Mesothelial cell of epicardium (in vitro differentiated cells): ENCODE measurements around the gene DMRT1. TPM values are rescaled to one million over a fixed set of nuclear protein-coding genes. Genes with fewer than 3 reads are reported as not detected.
"Not testable (repeated sequence)": the region's sequence is repeated elsewhere in the genome, so short reads cannot be mapped to it uniquely, and the experiment has no call there.

ENCODE experiments used
- DNase-seq, 2 experiments: peaks; one replicate each; pipeline ENCODE4 v3.0.0; 2021; ENCODE audit warnings: low spot score in 2 of 2; ENCODE audit not compliant: unreplicated experiment in 2 of 2
- H3K27ac Mint-ChIP-seq: 2 replicates; pipeline ENCODE4 v1.8.0; 2021; ENCODE audit warnings: mixed read lengths
- H3K27me3 Mint-ChIP-seq: 2 replicates; pipeline ENCODE4 v1.8.0; 2021; ENCODE audit warnings: low read depth, mixed read lengths
- H3K36me3 Mint-ChIP-seq: 2 replicates; pipeline ENCODE4 v1.8.0; 2021; ENCODE audit warnings: mixed read lengths
- H3K4me1 Mint-ChIP-seq: 2 replicates; pipeline ENCODE4 v1.8.0; 2021; ENCODE audit warnings: mixed read lengths
- H3K4me3 Mint-ChIP-seq: 2 replicates; pipeline ENCODE4 v1.8.0; 2021; ENCODE audit warnings: mild to moderate bottlenecking, moderate library complexity, mixed read lengths
- H3K9me3 Mint-ChIP-seq: 2 replicates; pipeline ENCODE4 v1.8.0; 2021; ENCODE audit warnings: mixed read lengths
- CTCF ChIP-seq: fragments of 200-600 bp; sonication (generic); IDR thresholded peaks from one replicate; pipeline ENCODE4 v1.5.0; 2021; ENCODE audit warnings: antibody characterized with exemption; ENCODE audit not compliant: unreplicated experiment
- total RNA-seq: library from RNA; stranded (reverse); gene quantifications from 3 replicates; pipeline ENCODE4 v1.2.1, GENCODE V29; 2021

The DMRT1 gene
- total RNA-seq, 1 donor from 2014 or later, result not detected

GRCh38 chr9:912776-913175, 71.3 kb downstream of the DMRT1 start:
- Mint-ChIP-seq H3K4me1 (peaks cover 7% of the 10 kb centered on the region), H3K27me3 (peaks cover 45% of the 10 kb centered on the region), H3K4me3 (no peak overlapping the region), H3K27ac (no peak overlapping the region), H3K9me3 (no peaks in the 10 kb centered on the region), H3K36me3 (no peaks in the 10 kb centered on the region)
- no peak for DNase-seq
- no peak for TF ChIP-seq CTCF

- DNase-seq, H3K4me3 Mint-ChIP-seq, H3K4me1 Mint-ChIP-seq, H3K36me3 Mint-ChIP-seq, H3K9me3 Mint-ChIP-seq, H3K27ac Mint-ChIP-seq: not testable (repeated sequence)
- peaks cover 38% of the 10 kb centered on the region for H3K27me3 Mint-ChIP-seq
These were observed 72.0 kb downstream of the DMRT1 start for GRCh38 chr9:913526-913925.

- Mint-ChIP-seq H3K4me1 (no peaks in the 10 kb centered on the region), H3K36me3 (no peaks in the 10 kb centered on the region), H3K27me3 (peaks cover 19% of the 10 kb centered on the region), H3K27ac (no peak overlapping the region), H3K9me3 (no peaks in the 10 kb centered on the region), H3K4me3 (no peak overlapping the region)
- TF ChIP-seq CTCF, result no peak
- no peak for DNase-seq
These were observed 76.2 kb downstream of the DMRT1 start for GRCh38 chr9:917730-918129.

- H3K4me3 Mint-ChIP-seq, result no peak overlapping the region
- H3K27me3 Mint-ChIP-seq, result peaks cover 16% of the 10 kb centered on the region
- peaks cover 7% of the 10 kb centered on the region for H3K4me1 Mint-ChIP-seq
- TF ChIP-seq CTCF, result no peak
- H3K9me3 Mint-ChIP-seq, result no peaks in the 10 kb centered on the region
- no peak for DNase-seq
- no peaks in the 10 kb centered on the region for H3K36me3 Mint-ChIP-seq
- no peak overlapping the region for H3K27ac Mint-ChIP-seq
These were observed 79.4 kb downstream of the DMRT1 start for GRCh38 chr9:920927-921326.

GRCh38 chr9:922171-922570, 80.7 kb downstream of the DMRT1 start:
- no peak for TF ChIP-seq CTCF
- Mint-ChIP-seq H3K4me1 (peaks cover 13% of the 10 kb centered on the region), H3K4me3 (no peak overlapping the region), H3K27me3 (peaks cover 10% of the 10 kb centered on the region), H3K9me3 (no peaks in the 10 kb centered on the region), H3K27ac (no peak overlapping the region), H3K36me3 (no peaks in the 10 kb centered on the region)
- DNase-seq, result no peak

GRCh38 chr9:922731-923130, 81.2 kb downstream of the DMRT1 start:
- no peak overlapping the region for H3K4me3 Mint-ChIP-seq
- no peak for DNase-seq
- no peak for TF ChIP-seq CTCF
- H3K27ac Mint-ChIP-seq, result no peak overlapping the region
- H3K36me3 Mint-ChIP-seq, result no peaks in the 10 kb centered on the region
- peaks cover 13% of the 10 kb centered on the region for H3K4me1 Mint-ChIP-seq
- H3K9me3 Mint-ChIP-seq, result no peaks in the 10 kb centered on the region
- H3K27me3 Mint-ChIP-seq, result peaks cover 7% of the 10 kb centered on the region
